Superior temporal gyrus (tissue), 1 donor: ENCODE measurements around the gene CEP97.
"Not testable (repeated sequence)": the region's sequence is repeated elsewhere in the genome, so short reads cannot be mapped to it uniquely, and the experiment has no call there.

Experiments
- DNase-seq: peaks from one replicate; pipeline ENCODE4 v3.0.0-alpha.2; 2016; ENCODE audit errors: extremely low spot score

Gene CEP97

DNA sequence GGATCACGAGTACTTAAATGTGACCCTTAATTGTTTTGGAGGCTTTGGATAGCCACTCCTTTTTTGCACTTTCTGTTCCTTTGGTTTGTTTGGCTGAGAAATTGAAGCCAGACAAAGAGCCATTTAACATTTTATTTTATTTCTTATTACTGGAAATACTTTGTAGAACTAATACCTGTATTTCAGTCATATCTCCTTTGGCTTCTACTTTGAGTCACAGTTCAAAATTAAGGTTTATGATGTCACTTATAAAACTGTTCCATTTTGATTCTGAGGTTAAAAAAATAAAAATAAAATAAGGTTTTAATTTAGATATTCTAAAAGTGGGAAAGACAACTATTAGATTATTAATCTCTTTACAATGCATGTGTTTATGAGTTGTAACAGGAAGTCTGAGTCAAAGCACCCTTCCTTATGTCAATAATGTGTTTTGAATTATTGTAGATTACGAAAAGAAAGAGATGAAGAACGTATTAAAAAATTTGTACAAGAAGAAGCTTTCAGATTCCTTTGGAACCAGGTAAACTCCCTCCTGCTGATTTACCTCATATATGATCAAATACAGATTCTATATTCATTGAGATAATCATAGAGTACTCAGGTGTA, 37.7 kb downstream of the CEP97 start:
- no peak for DNase-seq

GRCh38 chr3:101777745-101778281, 53.4 kb downstream of the CEP97 start:
- not testable (repeated sequence) for DNase-seq

GRCh38 chr3:101778385-101779046, 54.1 kb downstream of the CEP97 start:
- DNase-seq = no peak

GRCh38 chr3:101779047-101779821, 54.8 kb downstream of the CEP97 start, which contains the start of gene NXPE3:
Gene NXPE3 (plus strand): TSS chr3:101779211. CDS start chr3:101785597, 6,386 bp downstream.
- peak; percentile 94 for DNase-seq

GRCh38 chr3:101779822-101780381, 55.5 kb downstream of the CEP97 start:
- no peak for DNase-seq

- peak; percentile 79 for DNase-seq
These were observed 56.2 kb downstream of the CEP97 start for GRCh38 chr3:101780661-101781060.

DNA sequence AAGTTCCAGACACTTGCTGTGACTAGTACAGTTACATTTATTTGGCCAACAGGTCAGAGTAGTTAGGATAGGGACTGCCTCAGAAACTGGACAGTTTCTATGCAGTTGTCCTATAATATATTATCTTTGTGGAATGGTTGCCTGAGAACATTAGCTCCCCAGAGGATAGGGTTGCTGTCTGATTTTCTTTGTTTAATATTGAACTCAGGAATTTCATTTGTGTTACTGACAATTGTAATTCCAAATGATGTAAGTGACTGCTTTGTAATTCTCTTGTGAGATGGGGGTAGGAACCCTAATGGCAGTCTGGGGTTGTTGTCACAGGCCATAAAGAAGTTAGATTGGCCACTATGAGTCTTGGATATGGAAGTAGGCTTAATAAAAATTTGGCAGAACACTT, 56.8 kb downstream of the CEP97 start:
- no peak for DNase-seq

- no peak for DNase-seq
These were observed 60.6 kb downstream of the CEP97 start for GRCh38 chr3:101784855-101785613.

DNA sequence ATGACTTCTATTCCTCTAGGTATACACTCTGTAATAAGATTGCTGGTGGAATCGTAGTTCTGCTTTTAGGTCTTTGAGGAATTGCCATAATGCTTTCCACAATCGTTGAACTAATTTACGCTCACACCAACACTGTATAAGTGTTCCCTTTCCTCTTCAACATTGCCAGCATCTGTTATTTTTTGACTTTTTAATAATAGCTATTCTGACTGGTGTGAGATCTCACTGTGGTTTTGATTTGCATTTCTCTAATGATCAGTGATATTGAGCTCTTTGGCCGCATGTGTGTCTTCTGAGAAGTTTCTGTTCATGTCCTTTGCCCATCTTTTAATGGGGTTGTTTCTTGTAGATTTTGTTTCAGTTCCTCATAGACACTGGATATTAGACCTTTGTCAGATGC, 67.4 kb downstream of the CEP97 start:
- no peak for DNase-seq

- DNase-seq = no peak
These were observed 71.8 kb downstream of the CEP97 start for GRCh38 chr3:101796077-101796680.

GRCh38 chr3:101801174-101801573, 76.8 kb downstream of the CEP97 start:
- no peak for DNase-seq

DNA sequence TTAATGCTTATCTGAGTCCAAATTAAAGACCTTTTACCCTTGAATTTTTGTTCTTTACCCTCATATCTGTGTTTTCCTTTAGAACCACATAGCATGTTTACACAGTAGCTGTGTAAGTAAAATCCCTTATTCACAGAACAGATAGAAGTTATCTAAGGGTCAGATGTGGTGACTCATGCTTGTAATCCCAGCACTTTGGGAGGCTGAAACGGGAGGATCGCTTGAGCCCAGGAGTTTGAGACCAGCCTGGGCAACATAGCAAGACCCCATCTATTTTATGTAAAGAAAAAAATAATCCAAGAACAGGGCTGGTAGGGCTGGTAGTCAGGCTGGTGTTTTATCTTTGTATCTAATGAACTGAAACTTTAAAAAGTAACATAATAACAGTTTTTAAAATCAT, 77.8 kb downstream of the CEP97 start:
- DNase-seq = no peak

DNA sequence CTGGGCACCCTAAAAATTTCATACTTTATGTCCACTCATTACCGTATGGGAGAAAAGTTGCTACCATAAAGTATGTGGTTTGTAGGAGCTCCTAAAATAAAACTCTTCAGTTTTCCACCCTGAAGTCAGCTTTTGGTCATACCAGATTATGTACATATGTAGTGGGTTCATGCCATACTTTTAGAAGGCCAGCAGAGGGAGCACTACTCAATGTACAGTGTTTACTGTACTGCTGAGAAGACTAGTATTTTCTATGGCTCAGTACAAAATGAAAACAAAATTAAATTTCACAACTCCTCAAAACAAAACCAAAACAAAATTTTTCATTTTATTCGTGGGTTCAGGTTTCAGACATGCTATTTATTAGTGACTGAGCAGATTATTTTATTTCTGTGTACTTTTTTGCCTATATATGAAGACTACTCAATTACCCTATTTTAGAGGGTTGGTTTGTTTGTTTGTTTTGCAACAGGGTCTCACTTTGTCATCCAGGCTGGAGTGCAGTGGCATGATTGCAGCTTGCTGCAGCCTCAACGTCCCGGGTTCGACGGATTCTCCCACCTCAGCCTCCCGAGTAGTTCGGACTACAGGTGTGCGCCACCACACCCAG, 78.9 kb downstream of the CEP97 start:
- DNase-seq = peak; percentile 96

GRCh38 chr3:101803939-101804338, 79.5 kb downstream of the CEP97 start:
- DNase-seq = no peak

DNA sequence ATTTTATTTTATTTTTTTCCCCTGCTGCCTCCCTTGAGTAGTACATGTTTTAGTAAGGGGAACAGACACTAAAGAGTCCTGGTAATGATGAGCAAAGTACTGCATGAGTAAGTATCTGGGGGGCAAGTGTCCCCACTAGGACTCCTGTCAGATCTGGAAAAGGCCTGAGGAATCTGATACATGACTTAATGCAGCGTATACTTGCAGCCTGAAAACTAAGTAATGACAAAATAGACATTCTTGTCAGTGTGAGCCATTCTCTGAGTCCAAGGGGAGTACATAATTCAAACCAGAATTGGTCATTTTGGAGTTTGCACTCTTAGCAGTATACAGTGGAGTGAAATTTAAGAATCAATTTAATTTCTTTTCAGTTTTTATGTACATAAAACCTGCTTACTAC, 82.1 kb downstream of the CEP97 start:
- DNase-seq = no peak

- no peak for DNase-seq
These were observed 83.5 kb downstream of the CEP97 start for GRCh38 chr3:101807888-101808287.

- DNase-seq = peak; percentile 76
These were observed 85.0 kb downstream of the CEP97 start for GRCh38 chr3:101809178-101810021.

DNA sequence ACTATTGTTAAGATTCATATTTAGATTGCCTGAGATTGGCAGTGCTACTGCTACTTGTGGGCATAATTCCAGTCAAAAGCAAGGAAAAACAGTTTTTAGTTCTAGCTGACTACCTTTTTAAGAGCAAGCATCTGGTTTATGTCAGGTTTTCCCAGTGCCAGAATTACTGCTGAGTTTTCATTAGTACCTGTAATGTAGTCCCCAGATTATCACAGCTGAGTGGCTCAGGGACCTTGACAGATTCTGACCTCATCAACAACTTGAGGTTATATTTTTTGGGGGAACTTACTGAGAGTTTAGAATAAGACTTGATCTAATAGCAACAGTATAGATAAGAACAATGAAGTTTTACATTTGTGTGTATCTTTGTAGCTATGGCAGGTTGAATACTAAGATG, 85.6 kb downstream of the CEP97 start:
- no peak for DNase-seq

GRCh38 chr3:101811875-101812274, 87.5 kb downstream of the CEP97 start:
- no peak for DNase-seq

- DNase-seq = no peak
These were observed 88.5 kb downstream of the CEP97 start for GRCh38 chr3:101812895-101813294.
